Muscle layer of duodenum (tissue), 2 donors: ENCODE measurements around the gene LMLN.

Experiments used
- H3K27ac ChIP-seq: one replicate; pipeline ENCODE4 v1.7.0; 2013; ENCODE audit warnings: mild to moderate bottlenecking, low read length
- H3K27me3 ChIP-seq: one replicate; pipeline ENCODE4 v1.7.0; 2013; ENCODE audit warnings: low read depth, mild to moderate bottlenecking, control low read depth, low read length
- H3K36me3 ChIP-seq, 2 donors: one replicate each; pipeline ENCODE4 v1.7.0; 2013; ENCODE audit warnings: low read length in 2 of 2, control low read depth in 1 of 2, mild to moderate bottlenecking in 1 of 2; ENCODE audit not compliant: insufficient read depth in 2 of 2, control insufficient read depth in 1 of 2
- H3K4me1 ChIP-seq, 2 donors: one replicate each; pipeline ENCODE4 v1.7.0; 2013; ENCODE audit warnings: low read length in 2 of 2, mild to moderate bottlenecking in 2 of 2, control low read depth in 1 of 2, moderate library complexity in 1 of 2; ENCODE audit not compliant: insufficient read depth in 2 of 2, control insufficient read depth in 1 of 2
- H3K4me3 ChIP-seq, 2 donors: one replicate each; pipeline ENCODE4 v1.7.0; 2013; ENCODE audit warnings: low read length in 2 of 2, low read depth in 1 of 2, mild to moderate bottlenecking in 1 of 2
- H3K9me3 ChIP-seq, 2 donors: one replicate each; pipeline ENCODE4 v1.7.0; 2013; ENCODE audit warnings: low read length in 2 of 2, control low read depth in 1 of 2, mild to moderate bottlenecking in 1 of 2; ENCODE audit not compliant: control insufficient read depth in 1 of 2
- donor health status: healthy.

LMLN gene

GRCh38 chr3:198090795-198091332, 130.8 kb downstream of the LMLN start:
- no peaks in the 10 kb centered on the region for H3K4me1 ChIP-seq
- H3K27ac ChIP-seq = no peak overlapping the region
- H3K27me3 ChIP-seq = peaks cover 23% of the 10 kb centered on the region
- H3K9me3 ChIP-seq = no peaks in the 10 kb centered on the region
- H3K36me3 ChIP-seq = no peaks in the 10 kb centered on the region
- H3K4me3 ChIP-seq = no peak overlapping the region

- Histone ChIP-seq H3K36me3 (no peaks in the 10 kb centered on the region), H3K27ac (no peak overlapping the region), H3K9me3 (no peaks in the 10 kb centered on the region), H3K4me3 (no peak overlapping the region), H3K4me1 (no peaks in the 10 kb centered on the region), H3K27me3 (peaks cover 23% of the 10 kb centered on the region)
Measured at GRCh38 chr3:198092276-198092675, 132.3 kb downstream of the LMLN start.

- H3K27me3 ChIP-seq = peaks cover 20% of the 10 kb centered on the region
- no peak overlapping the region for H3K4me3 ChIP-seq
- no peak overlapping the region for H3K27ac ChIP-seq
- no peaks in the 10 kb centered on the region for H3K36me3 ChIP-seq
- no peaks in the 10 kb centered on the region for H3K9me3 ChIP-seq
- H3K4me1 ChIP-seq = no peaks in the 10 kb centered on the region
Measured at GRCh38 chr3:198093112-198093679, 133.2 kb downstream of the LMLN start.
